IgD-negative memory B cell (primary cell): ENCODE data around the gene PACRG. TPM values are rescaled to one million over a fixed set of nuclear protein-coding genes. Genes with fewer than 3 reads are reported as not detected.

Source experiments
- H3K27ac Mint-ChIP-seq, 3 donors: one replicate each; pipeline ENCODE4 v1.8.0; 2020 to 2022; ENCODE audit warnings: mild to moderate bottlenecking in 3 of 3, mixed read lengths in 3 of 3, moderate library complexity in 1 of 3
- H3K27me3 Mint-ChIP-seq: one replicate; pipeline ENCODE4 v1.8.0; 2021; ENCODE audit warnings: mixed read lengths
- H3K36me3 Mint-ChIP-seq: one replicate; pipeline ENCODE4 v1.8.0; 2020; ENCODE audit warnings: mild to moderate bottlenecking, mixed read lengths
- H3K4me1 Mint-ChIP-seq, 3 donors: one replicate each; pipeline ENCODE4 v1.8.0; 2020 to 2022; ENCODE audit warnings: mixed read lengths in 3 of 3, mild to moderate bottlenecking in 1 of 3
- H3K4me3 Mint-ChIP-seq, 4 donors: one replicate each; pipeline ENCODE4 v1.8.0; 2020 to 2022; ENCODE audit warnings: mild to moderate bottlenecking in 4 of 4, mixed read lengths in 4 of 4, moderate library complexity in 3 of 4
- H3K9me3 Mint-ChIP-seq, 3 donors: one replicate each; pipeline ENCODE4 v1.8.0; 2020 to 2021; ENCODE audit warnings: mixed read lengths in 3 of 3, mild to moderate bottlenecking in 1 of 3
- polyA plus RNA-seq: library from polyadenylated mRNA; unstranded; fragments of 300-500 nt; fragmentation: Illumina TruSeq; gene quantifications from one replicate; pipeline ENCODE4 v1.2.3, GENCODE V29; 2021

Gene PACRG
- polyA plus RNA-seq, 1 donor from 2014 or later: not detected

- Mint-ChIP-seq H3K36me3 (no peaks in the 10 kb centered on the region), H3K27me3 (peaks cover 4% of the 10 kb centered on the region), H3K27ac (no peak overlapping the region), H3K4me1 (peaks cover 14 to 16% (median 15%) of the 10 kb centered on the region in 3 donors), H3K9me3 (no peaks in the 10 kb centered on the region), H3K4me3 (no peak overlapping the region)
Measured at GRCh38 chr6:163356324-163356723, 628.5 kb downstream of the PACRG start.

- Mint-ChIP-seq H3K27me3 (peaks cover 6% of the 10 kb centered on the region), H3K36me3 (no peaks in the 10 kb centered on the region), H3K4me3 (no peak overlapping the region), H3K4me1 (peaks cover 14 to 16% (median 15%) of the 10 kb centered on the region in 3 donors), H3K27ac (no peak overlapping the region), H3K9me3 (no peaks in the 10 kb centered on the region)
Measured at GRCh38 chr6:163356743-163357142, 629.0 kb downstream of the PACRG start.

- no peak overlapping the region for H3K27ac Mint-ChIP-seq
- peaks cover 8% of the 10 kb centered on the region for H3K27me3 Mint-ChIP-seq
- H3K36me3 Mint-ChIP-seq: no peaks in the 10 kb centered on the region
- no peak overlapping the region for H3K4me3 Mint-ChIP-seq
- H3K4me1 Mint-ChIP-seq: no peaks in the 10 kb centered on the region
- no peaks in the 10 kb centered on the region for H3K9me3 Mint-ChIP-seq
Measured at GRCh38 chr6:163364641-163365040, 636.9 kb downstream of the PACRG start.

Other genes with a start within 250 kb of the PACRG start
- gene PRKN, start 208 bp upstream of the PACRG start, polyA plus RNA-seq: 0.55 TPM